Thoracic aorta (tissue), 2 donors: ENCODE results near the gene ELFN1. TPM values are rescaled to one million over a fixed set of nuclear protein-coding genes. Genes with fewer than 3 reads are reported as not detected.

Experiments
- ATAC-seq: fragments of 150-250 bp; one replicate; pipeline ENCODE4 v1.8.0; 2017; ENCODE audit warnings: low read depth; ENCODE audit not compliant: insufficient number of reproducible peaks, low FRiP score
- DNase-seq: peaks from one replicate; pipeline ENCODE4 v3.0.0-alpha.2; 2020; ENCODE audit warnings: low spot score
- H3K27ac ChIP-seq, 2 donors: fragments of 200-600 bp; sonication (generic); 1 replicate in 1 of 2; 2 replicates in 1 of 2; pipeline ENCODE4 v1.5.1; 2016; ENCODE audit warnings: mild to moderate bottlenecking in 2 of 2, moderate library complexity in 2 of 2
- H3K27me3 ChIP-seq: fragments of 200-600 bp; sonication (generic); replicated peaks from 2 replicates; pipeline ENCODE4 v1.6.0; 2016; ENCODE audit warnings: mild to moderate bottlenecking; ENCODE audit not compliant: insufficient read depth
- H3K36me3 ChIP-seq: fragments of 200-600 bp; sonication (generic); one replicate; pipeline ENCODE4 v1.5.1; 2016
- H3K4me1 ChIP-seq, 2 donors: fragments of 200-600 bp; sonication (generic); 1 replicate in 1 of 2; 2 replicates in 1 of 2; pipeline versions ENCODE4 v1.5.1 to v1.6.0; 2016; ENCODE audit warnings: low read depth in 2 of 2, mild to moderate bottlenecking in 1 of 2; ENCODE audit not compliant: control insufficient read depth in 1 of 2
- H3K4me3 ChIP-seq: fragments of 200-600 bp; sonication (generic); 2 replicates; pipeline ENCODE4 v1.5.1; 2016; ENCODE audit warnings: mild to moderate bottlenecking
- H3K9me3 ChIP-seq: fragments of 200-600 bp; sonication (generic); 2 replicates; pipeline ENCODE4 v1.5.1; 2016
- total RNA-seq, 2 donors: library from RNA; depleted of rRNA; stranded (reverse); fragments of >200 nt; gene quantifications; one replicate each; pipeline versions ENCODE4 v1.1.0 to v1.2.3, GENCODE V29; 2016
- TF ChIP-seq, protein P1 (sequence below): fragments of 200-600 bp; sonication (generic); IDR thresholded peaks from one replicate; pipeline ENCODE4 v1.5.1; 2019; ENCODE audit warnings: antibody characterized with exemption

ELFN1 gene
- total RNA-seq, 2 donors from 2014 or later: 0.81 to 0.85 TPM

DNA sequence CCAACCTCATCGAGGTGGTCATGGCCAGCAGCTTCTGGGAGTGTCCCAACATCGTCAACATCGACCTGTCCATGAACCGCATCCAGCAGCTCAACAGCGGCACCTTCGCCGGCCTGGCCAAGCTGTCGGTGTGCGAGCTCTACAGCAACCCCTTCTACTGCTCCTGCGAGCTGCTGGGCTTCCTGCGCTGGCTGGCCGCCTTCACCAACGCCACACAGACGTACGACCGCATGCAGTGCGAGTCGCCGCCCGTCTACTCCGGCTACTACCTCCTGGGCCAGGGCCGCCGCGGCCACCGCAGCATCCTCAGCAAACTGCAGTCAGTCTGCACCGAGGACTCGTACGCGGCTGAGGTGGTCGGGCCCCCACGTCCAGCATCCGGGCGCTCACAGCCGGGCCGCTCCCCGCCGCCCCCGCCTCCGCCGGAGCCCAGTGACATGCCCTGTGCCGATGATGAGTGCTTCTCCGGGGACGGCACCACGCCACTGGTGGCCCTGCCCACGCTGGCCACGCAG is 75.0 kb downstream of the ELFN1 start:
- H3K9me3 ChIP-seq: no peaks in the 10 kb centered on the region
- H3K4me1 ChIP-seq: no peaks in the 10 kb centered on the region
- H3K27ac ChIP-seq: no peak overlapping the region
- TF ChIP-seq, protein P1, sequence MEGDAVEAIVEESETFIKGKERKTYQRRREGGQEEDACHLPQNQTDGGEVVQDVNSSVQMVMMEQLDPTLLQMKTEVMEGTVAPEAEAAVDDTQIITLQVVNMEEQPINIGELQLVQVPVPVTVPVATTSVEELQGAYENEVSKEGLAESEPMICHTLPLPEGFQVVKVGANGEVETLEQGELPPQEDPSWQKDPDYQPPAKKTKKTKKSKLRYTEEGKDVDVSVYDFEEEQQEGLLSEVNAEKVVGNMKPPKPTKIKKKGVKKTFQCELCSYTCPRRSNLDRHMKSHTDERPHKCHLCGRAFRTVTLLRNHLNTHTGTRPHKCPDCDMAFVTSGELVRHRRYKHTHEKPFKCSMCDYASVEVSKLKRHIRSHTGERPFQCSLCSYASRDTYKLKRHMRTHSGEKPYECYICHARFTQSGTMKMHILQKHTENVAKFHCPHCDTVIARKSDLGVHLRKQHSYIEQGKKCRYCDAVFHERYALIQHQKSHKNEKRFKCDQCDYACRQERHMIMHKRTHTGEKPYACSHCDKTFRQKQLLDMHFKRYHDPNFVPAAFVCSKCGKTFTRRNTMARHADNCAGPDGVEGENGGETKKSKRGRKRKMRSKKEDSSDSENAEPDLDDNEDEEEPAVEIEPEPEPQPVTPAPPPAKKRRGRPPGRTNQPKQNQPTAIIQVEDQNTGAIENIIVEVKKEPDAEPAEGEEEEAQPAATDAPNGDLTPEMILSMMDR: no peak
- no peak for DNase-seq
- no peak for ATAC-seq
- H3K36me3 ChIP-seq: no peaks in the 10 kb centered on the region
- no peak overlapping the region for H3K4me3 ChIP-seq
- H3K27me3 ChIP-seq: no peaks in the 10 kb centered on the region

DNA sequence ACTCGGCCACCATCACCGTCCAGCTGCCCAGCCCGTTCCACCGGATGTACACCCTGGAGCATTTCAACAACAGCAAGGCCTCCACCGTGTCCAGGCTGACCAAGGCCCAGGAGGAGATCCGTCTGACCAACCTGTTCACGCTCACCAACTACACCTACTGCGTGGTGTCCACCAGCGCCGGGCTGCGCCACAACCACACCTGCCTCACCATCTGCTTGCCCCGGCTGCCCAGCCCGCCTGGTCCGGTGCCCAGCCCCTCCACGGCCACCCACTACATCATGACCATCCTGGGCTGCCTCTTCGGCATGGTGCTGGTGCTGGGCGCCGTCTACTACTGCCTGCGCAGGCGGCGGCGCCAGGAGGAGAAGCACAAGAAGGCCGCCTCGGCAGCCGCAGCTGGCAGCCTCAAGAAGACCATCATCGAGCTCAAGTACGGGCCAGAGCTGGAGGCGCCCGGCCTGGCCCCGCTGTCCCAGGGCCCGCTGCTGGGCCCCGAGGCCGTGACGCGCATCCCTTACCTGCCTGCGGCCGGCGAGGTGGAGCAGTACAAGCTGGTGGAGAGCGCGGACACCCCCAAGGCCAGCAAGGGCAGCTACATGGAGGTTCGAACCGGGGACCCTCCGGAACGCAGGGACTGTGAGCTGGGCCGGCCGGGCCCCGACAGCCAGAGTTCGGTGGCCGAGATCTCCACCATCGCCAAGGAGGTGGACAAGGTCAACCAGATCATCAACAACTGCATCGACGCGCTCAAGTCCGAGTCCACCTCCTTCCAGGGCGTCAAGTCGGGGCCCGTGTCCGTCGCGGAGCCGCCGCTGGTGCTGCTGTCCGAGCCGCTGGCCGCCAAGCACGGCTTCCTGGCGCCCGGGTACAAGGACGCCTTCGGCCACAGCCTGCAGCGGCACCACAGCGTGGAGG is 75.8 kb downstream of the ELFN1 start:
- TF ChIP-seq, protein P1: no peak
- H3K27ac ChIP-seq: no peak overlapping the region

DNA sequence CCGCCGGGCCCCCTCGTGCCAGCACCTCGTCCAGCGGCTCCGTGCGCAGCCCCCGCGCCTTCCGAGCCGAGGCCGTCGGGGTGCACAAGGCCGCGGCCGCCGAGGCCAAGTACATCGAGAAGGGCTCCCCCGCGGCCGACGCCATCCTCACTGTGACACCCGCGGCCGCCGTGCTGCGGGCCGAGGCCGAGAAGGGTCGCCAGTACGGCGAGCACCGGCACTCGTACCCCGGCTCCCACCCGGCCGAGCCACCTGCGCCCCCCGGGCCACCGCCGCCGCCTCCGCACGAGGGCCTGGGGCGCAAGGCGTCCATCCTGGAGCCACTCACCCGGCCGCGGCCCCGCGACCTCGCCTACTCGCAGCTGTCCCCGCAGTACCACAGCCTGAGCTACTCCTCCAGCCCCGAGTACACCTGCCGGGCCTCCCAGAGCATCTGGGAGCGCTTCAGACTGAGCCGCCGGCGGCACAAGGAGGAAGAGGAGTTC is 76.5 kb downstream of the ELFN1 start:
- Histone ChIP-seq H3K27me3 (no peaks in the 10 kb centered on the region), H3K36me3 (no peaks in the 10 kb centered on the region), H3K4me1 (no peaks in the 10 kb centered on the region), H3K27ac (no peak overlapping the region), H3K4me3 (no peak overlapping the region), H3K9me3 (no peaks in the 10 kb centered on the region)
- DNase-seq (no peak), ATAC-seq (no peak)
- TF ChIP-seq, protein P1: no peak

More for the DNA sequence above, 75.8 kb downstream of the ELFN1 start:
- no peaks in the 10 kb centered on the region for H3K9me3 ChIP-seq
- no peaks in the 10 kb centered on the region for H3K27me3 ChIP-seq
- ATAC-seq: no peak
- H3K4me3 ChIP-seq: no peak overlapping the region
- no peaks in the 10 kb centered on the region for H3K4me1 ChIP-seq
- no peaks in the 10 kb centered on the region for H3K36me3 ChIP-seq
- DNase-seq: no peak

DNA sequence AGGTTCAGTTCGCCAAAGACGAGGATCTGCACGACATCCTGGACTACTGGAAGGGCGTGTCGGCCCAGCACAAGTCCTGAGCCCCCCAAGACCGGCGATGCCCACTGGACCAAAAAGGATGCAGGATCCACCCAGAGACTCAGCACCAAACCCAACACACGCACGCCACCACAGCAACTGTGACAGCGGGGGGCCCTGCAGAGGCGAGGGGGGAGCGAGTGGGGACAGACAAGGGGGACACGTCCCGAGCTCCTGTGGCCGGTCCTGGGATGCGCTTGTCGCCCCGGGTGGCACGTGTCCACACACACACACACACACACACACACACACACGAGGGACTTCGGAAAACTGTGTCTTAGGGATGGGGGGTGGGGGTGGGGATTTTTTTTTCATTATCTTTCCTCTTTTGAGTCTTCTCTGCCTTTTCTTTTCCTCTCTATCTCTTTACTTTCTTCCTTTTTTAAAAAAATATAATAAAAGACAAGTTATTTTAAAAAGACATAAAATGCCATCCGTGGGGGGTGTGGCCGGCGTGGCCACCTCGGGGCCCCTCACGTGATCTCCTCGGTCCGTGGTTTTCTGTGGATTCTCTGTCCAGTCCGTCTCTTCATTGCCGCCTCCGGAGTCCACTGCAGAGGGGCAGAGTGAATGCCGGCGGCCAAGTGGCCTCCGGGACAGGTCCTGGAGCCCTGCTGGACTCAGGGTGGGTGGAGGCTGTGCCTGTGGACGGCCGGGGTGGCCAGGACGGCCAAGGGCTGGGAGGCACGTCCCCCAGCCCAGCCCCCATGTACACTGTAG is 77.1 kb downstream of the ELFN1 start:
- Histone ChIP-seq H3K4me1 (no peaks in the 10 kb centered on the region), H3K27me3 (no peaks in the 10 kb centered on the region), H3K36me3 (no peaks in the 10 kb centered on the region), H3K9me3 (no peaks in the 10 kb centered on the region), H3K27ac (no peak overlapping the region), H3K4me3 (no peak overlapping the region)
- ATAC-seq (no peak), DNase-seq (no peak)
- TF ChIP-seq, protein P1: no peak
